ENCODE results near the gene RIPK4.

DNA sequence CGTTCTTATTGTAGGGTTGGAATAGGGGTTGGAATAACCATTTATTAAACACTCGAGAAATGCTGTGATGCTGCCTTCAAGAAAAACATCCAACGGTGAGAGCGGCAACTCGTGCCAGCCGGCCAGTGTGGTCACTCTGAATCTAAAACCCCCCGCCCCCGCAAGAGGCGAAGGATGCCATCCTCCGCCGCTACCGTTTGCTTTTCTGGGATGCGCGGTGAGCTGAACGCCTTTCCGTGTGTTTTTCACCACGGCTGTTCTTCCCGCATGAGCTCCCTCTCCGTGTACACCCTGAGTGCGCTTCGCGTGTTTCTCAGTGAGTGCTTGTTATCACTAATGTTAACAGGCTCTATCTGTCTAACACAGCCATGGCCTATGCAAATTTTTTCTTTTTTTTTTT, 42.0 kb upstream of the RIPK4 start:
- TF ChIP-seq POLR2A (IDR thresholded peaks at IDR 0.05; ENCODE audit: low read depth, low read length) (no peak), TAF1 (IDR thresholded peaks at IDR 0.05; ENCODE audit: low read depth, low read length) (no peak), POLR2AphosphoS5 (IDR thresholded peaks at IDR 0.05; ENCODE audit: low read depth, low read length) (no peak)
